Measurements from ENCODE around the gene LGALS9C. TPM values are rescaled to one million over a fixed set of nuclear protein-coding genes. Genes with fewer than 3 reads are reported as not detected.
A peak's percentile ranks its signal among the peaks of the same experiment; 100 is the strongest.
"Not testable (repeated sequence)": the region's sequence is repeated elsewhere in the genome, so short reads cannot be mapped to it uniquely, and the experiment has no call there.

LGALS9C gene
- total and polyA plus RNA-seq, 2 of the 4 experiments (the other 2 are of a cell fraction): not detected

- H3K4me3 ChIP-seq (ENCODE audit: insufficient read depth, low read depth, low read length); H4K20me1 ChIP-seq (ENCODE audit: insufficient read depth, low read length); H3K4me2 ChIP-seq (ENCODE audit: low read depth, low read length); H2BK120ac ChIP-seq (ENCODE audit: low read depth, low read length); DNase-seq; H3K9ac ChIP-seq (ENCODE audit: low read depth, low read length); H3K56ac ChIP-seq (ENCODE audit: extremely low read depth, insufficient read depth, low read length); CTCF ChIA-PET; H3K23ac ChIP-seq (ENCODE audit: low read depth, low read length); H4K91ac ChIP-seq (ENCODE audit: insufficient read depth, low read depth, low read length); H3K79me1 ChIP-seq (ENCODE audit: low read depth in 1 of 2, low read length in 2 of 2); H3K18ac ChIP-seq (ENCODE audit: low read depth, low read length); BruUV-seq (replicated peaks); H3K14ac ChIP-seq (replicated peaks; ENCODE audit: low read depth, low read length); H4K5ac ChIP-seq (ENCODE audit: low read depth, low read length); POLR2A ChIA-PET (ENCODE audit: unreplicated experiment); H3K36me3 ChIP-seq (ENCODE audit: control insufficient read depth, insufficient read depth, low read length); H2AFZ ChIP-seq (replicated peaks; ENCODE audit: low read length, poor library complexity); H3K4ac ChIP-seq (ENCODE audit: low read depth, low read length); dilution Hi-C loops (cut with HindIII; ENCODE audit: low sequenced_read_pairs, unreplicated experiment); H4K8ac ChIP-seq (ENCODE audit: low read depth in 2 of 2, low read length in 2 of 2); H3K9me1 ChIP-seq (ENCODE audit: insufficient read depth, low read length); H3K4me1 ChIP-seq (ENCODE audit: control insufficient read depth, insufficient read depth, low read length); H3K9me3 ChIP-seq (ENCODE audit: control insufficient read depth, insufficient read depth, low read length); H2BK5ac ChIP-seq (ENCODE audit: low read depth, low read length, poor library complexity, severe bottlenecking); H2BK20ac ChIP-seq (ENCODE audit: low read depth, low read length); H2BK15ac ChIP-seq (ENCODE audit: low read depth, low read length); H2AK9ac ChIP-seq (replicated peaks; ENCODE audit: low read depth, low read length, poor library complexity); H3K27me3 ChIP-seq (ENCODE audit: control insufficient read depth, insufficient read depth, low read length); in situ Hi-C loops (cut with MboI; ENCODE audit: low sequenced_read_pairs); H2AK5ac ChIP-seq (ENCODE audit: low read depth, low read length); H3K27ac ChIP-seq (ENCODE audit: insufficient read depth, low read length); intact Hi-C loops (cut with micrococcal nuclease): not testable (repeated sequence)
- WGBS, 2 experiments (ENCODE audit: extremely low coverage in 2 of 2, insufficient read length in 1 of 2): no CpG with 5 or more reads among the region's 6 CpGs
- TF ChIP-seq CTCF (conservative IDR thresholded peaks at IDR 0.05; ENCODE audit: low read depth, low read length): 0 out of 2 replicates have a peak, but pooled peaks have one; percentile 16
- 0 out of 2 replicates have a peak, but pooled peaks have one; percentile 6 for TF ChIP-seq SMC3 (IDR thresholded peaks at IDR 0.05; ENCODE audit: low read depth, low read length)
- TF ChIP-seq RAD21 (IDR thresholded peaks at IDR 0.05; ENCODE audit: low read length): peak; percentile 17; the same call in 1 of the 2 replicates
- ATAC-seq (ENCODE audit: low read depth): peak; percentile 65
Observed at GRCh38 chr17:18497044-18497443, 20.5 kb downstream of the LGALS9C start.

- H2BK5ac ChIP-seq (ENCODE audit: low read depth, low read length, poor library complexity, severe bottlenecking); POLR2A ChIA-PET (ENCODE audit: unreplicated experiment); H3K9ac ChIP-seq (ENCODE audit: low read depth, low read length); H4K20me1 ChIP-seq (ENCODE audit: insufficient read depth, low read length); in situ Hi-C loops (cut with MboI; ENCODE audit: low sequenced_read_pairs); H3K27ac ChIP-seq (ENCODE audit: insufficient read depth, low read length); H3K9me1 ChIP-seq (ENCODE audit: insufficient read depth, low read length); BruUV-seq (replicated peaks); dilution Hi-C loops (cut with HindIII; ENCODE audit: low sequenced_read_pairs, unreplicated experiment); H3K9me3 ChIP-seq (ENCODE audit: control insufficient read depth, insufficient read depth, low read length); H3K4me1 ChIP-seq (ENCODE audit: control insufficient read depth, insufficient read depth, low read length); H3K4me3 ChIP-seq (ENCODE audit: insufficient read depth, low read depth, low read length); DNase-seq; H2AK9ac ChIP-seq (replicated peaks; ENCODE audit: low read depth, low read length, poor library complexity); H2AFZ ChIP-seq (replicated peaks; ENCODE audit: low read length, poor library complexity); H2BK20ac ChIP-seq (ENCODE audit: low read depth, low read length); H4K8ac ChIP-seq (ENCODE audit: low read depth in 2 of 2, low read length in 2 of 2); CTCF ChIA-PET; H3K27me3 ChIP-seq (ENCODE audit: control insufficient read depth, insufficient read depth, low read length); H4K91ac ChIP-seq (ENCODE audit: insufficient read depth, low read depth, low read length); H3K18ac ChIP-seq (ENCODE audit: low read depth, low read length); H3K23ac ChIP-seq (ENCODE audit: low read depth, low read length); H3K4ac ChIP-seq (ENCODE audit: low read depth, low read length); H3K56ac ChIP-seq (ENCODE audit: extremely low read depth, insufficient read depth, low read length); H2BK120ac ChIP-seq (ENCODE audit: low read depth, low read length); H3K79me1 ChIP-seq (ENCODE audit: low read depth in 1 of 2, low read length in 2 of 2); ATAC-seq (ENCODE audit: low read depth); H2BK15ac ChIP-seq (ENCODE audit: low read depth, low read length); H4K5ac ChIP-seq (ENCODE audit: low read depth, low read length); H3K36me3 ChIP-seq (ENCODE audit: control insufficient read depth, insufficient read depth, low read length); H3K14ac ChIP-seq (replicated peaks; ENCODE audit: low read depth, low read length); intact Hi-C loops (cut with micrococcal nuclease); H3K4me2 ChIP-seq (ENCODE audit: low read depth, low read length); H2AK5ac ChIP-seq (ENCODE audit: low read depth, low read length): not testable (repeated sequence)
- no CpG with 5 or more reads among the region's 6 CpGs for WGBS, 2 experiments (ENCODE audit: extremely low coverage in 2 of 2, insufficient read length in 1 of 2)
Observed at GRCh38 chr17:18499100-18499499, 22.5 kb downstream of the LGALS9C start.

Measured in IMR-90 (cell line).